CD4-positive, alpha-beta T cell (primary cell): ENCODE measurements around the gene ORM1. TPM values are rescaled to one million over a fixed set of nuclear protein-coding genes. Genes with fewer than 3 reads are reported as not detected.

Source experiments
- ATAC-seq: fragments of 200-7000 bp; cut with Tn5 transposase; one replicate; pipeline ENCODE4 v1.10.0; 2022; ENCODE audit warnings: mild to moderate bottlenecking; ENCODE audit not compliant: poor library complexity
- CTCF ChIA-PET: fragments of 350-600 bp; sonication (Branson Sonifier 250); formaldehyde crosslinking; loops from one replicate; lab custom pipeline; 2021; ENCODE audit warnings: antibody characterized with exemption, inconsistent platforms; lab: Charles Lee
- POLR2A ChIA-PET: fragments of 350-600 bp; sonication (Branson Sonifier 250); formaldehyde crosslinking; loops from one replicate; lab custom pipeline; 2021; ENCODE audit warnings: antibody characterized with exemption, inconsistent platforms; lab: Charles Lee
- DNase-seq, 14 experiments: peaks; one replicate each; pipeline ENCODE4 v3.0.0-alpha.2; 2013 to 2020; ENCODE audit warnings: mixed read lengths in 2 of 14
- H3K27ac ChIP-seq, 2 donors: one replicate each; pipeline versions ENCODE4 v1.5.1 to v1.7.0; 2013; ENCODE audit warnings: low read length in 2 of 2, low read depth in 1 of 2, mild to moderate bottlenecking in 1 of 2
- H3K27me3 ChIP-seq, 2 experiments: 1 replicate in 1 of 2; 2 replicates in 1 of 2; pipeline versions ENCODE4 v1.6.1 to v1.7.0; 2013; ENCODE audit warnings: low read length in 2 of 2, control low read depth in 1 of 2, mild to moderate bottlenecking in 1 of 2, moderate library complexity in 1 of 2; ENCODE audit not compliant: insufficient read depth in 2 of 2, control insufficient read depth in 1 of 2
- H3K36me3 ChIP-seq: one replicate; pipeline ENCODE4 v1.6.1; 2013; ENCODE audit warnings: low read length, control low read depth; ENCODE audit not compliant: insufficient read depth
- H3K4me1 ChIP-seq: one replicate; pipeline ENCODE4 v1.6.1; 2013; ENCODE audit warnings: low read length, control low read depth; ENCODE audit not compliant: insufficient read depth
- H3K4me3 ChIP-seq: one replicate; pipeline ENCODE4 v1.5.1; 2013; ENCODE audit warnings: mild to moderate bottlenecking, low read length, moderate library complexity
- H3K9me3 ChIP-seq, 2 experiments: 1 replicate in 1 of 2; 2 replicates in 1 of 2; pipeline versions ENCODE4 v1.6.1 to v1.7.0; 2013; ENCODE audit warnings: low read length in 2 of 2, mild to moderate bottlenecking in 2 of 2, control low read depth in 1 of 2, moderate library complexity in 1 of 2; ENCODE audit not compliant: control insufficient read depth in 1 of 2, insufficient read depth in 1 of 2
- H3K27ac Mint-ChIP-seq: one replicate; pipeline ENCODE4 v1.8.0; 2020; ENCODE audit warnings: mixed read lengths
- H3K27me3 Mint-ChIP-seq: one replicate; pipeline ENCODE4 v1.8.0; 2021; ENCODE audit warnings: mixed read lengths
- H3K36me3 Mint-ChIP-seq: one replicate; pipeline ENCODE4 v1.8.0; 2021; ENCODE audit warnings: low read depth, mixed read lengths
- H3K4me1 Mint-ChIP-seq: one replicate; pipeline ENCODE4 v1.8.0; 2021; ENCODE audit warnings: low read depth, mixed read lengths
- H3K4me3 Mint-ChIP-seq: one replicate; pipeline ENCODE4 v1.8.0; 2020; ENCODE audit warnings: mild to moderate bottlenecking, mixed read lengths
- H3K9me3 Mint-ChIP-seq: one replicate; pipeline ENCODE4 v1.8.0; 2020; ENCODE audit warnings: mixed read lengths
- intact Hi-C, 2 experiments: fragments of 100-400 bp; cut with DNase I in 1 of 2; cut with micrococcal nuclease in 1 of 2; formaldehyde crosslinking; loops; one replicate each; pipeline versions ENCODE4 v1.15.1 to v1.9.0; 2023 to 2025; cut with DNase I, micrococcal nuclease
- total RNA-seq, 174 experiments: library from RNA in 2 of 174; stranded (reverse) in 2 of 174; gene quantifications; one replicate each; pipeline ENCODE4 v1.2.3 and lab custom pipeline; 2021 to 2026
- TF ChIP-seq, protein P1 (sequence below): fragments of 200-600 bp; IDR thresholded peaks from one replicate; pipeline ENCODE4 v1.8.0; 2022; ENCODE audit warnings: antibody characterized with exemption, mild to moderate bottlenecking

The ORM1 gene
- total RNA-seq, 2 experiments from 2014 or later: not detected

DNA sequence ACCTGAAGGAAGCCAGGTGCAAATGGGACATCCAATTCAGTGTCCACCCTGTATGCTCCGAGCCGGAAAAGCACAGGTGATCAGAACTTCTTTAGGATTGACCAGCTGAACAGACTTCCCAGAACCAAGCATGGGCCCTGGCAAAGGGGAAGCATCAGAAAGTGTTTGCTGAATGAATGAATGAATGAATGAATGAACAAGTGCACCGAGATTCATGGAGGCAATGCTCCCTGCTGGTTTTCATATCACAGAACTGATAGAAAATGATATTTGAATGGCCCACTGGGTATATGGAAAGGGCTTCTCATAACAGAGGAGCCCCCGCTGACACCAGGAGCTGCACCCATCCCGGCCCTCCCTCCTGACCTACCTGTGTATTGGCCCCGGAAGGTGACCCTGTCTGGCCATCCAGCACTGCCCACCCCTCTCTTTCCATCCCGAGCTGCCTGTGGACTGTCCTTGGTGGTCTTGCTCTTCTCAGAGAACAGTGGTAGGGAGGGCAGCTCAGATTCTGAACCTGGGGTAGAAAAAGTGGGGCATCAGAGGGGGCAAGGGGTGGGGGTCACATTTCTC lies 22.7 kb downstream of the ORM1 start:
- POLR2A ChIA-PET: interaction anchor here (0.9 to 4.2 kb wide), 2 partner anchors 26 to 39 kb away, joined by 3 to 17 read pairs; no protein-coding TSS in a partner anchor
- H3K4me3 ChIP-seq: no peak overlapping the region
- CTCF ChIA-PET: no interaction called here
- ATAC-seq (no peak), DNase-seq (no peak)
- TF ChIP-seq, protein P1, sequence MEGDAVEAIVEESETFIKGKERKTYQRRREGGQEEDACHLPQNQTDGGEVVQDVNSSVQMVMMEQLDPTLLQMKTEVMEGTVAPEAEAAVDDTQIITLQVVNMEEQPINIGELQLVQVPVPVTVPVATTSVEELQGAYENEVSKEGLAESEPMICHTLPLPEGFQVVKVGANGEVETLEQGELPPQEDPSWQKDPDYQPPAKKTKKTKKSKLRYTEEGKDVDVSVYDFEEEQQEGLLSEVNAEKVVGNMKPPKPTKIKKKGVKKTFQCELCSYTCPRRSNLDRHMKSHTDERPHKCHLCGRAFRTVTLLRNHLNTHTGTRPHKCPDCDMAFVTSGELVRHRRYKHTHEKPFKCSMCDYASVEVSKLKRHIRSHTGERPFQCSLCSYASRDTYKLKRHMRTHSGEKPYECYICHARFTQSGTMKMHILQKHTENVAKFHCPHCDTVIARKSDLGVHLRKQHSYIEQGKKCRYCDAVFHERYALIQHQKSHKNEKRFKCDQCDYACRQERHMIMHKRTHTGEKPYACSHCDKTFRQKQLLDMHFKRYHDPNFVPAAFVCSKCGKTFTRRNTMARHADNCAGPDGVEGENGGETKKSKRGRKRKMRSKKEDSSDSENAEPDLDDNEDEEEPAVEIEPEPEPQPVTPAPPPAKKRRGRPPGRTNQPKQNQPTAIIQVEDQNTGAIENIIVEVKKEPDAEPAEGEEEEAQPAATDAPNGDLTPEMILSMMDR: no peak
- intact Hi-C loops: loop anchor here in 1 of 2 experiments (5.0 kb wide), 1 partner anchor 42 kb away; the partner anchor contains the start of gene AKNA
- H3K4me1 ChIP-seq: peaks cover 24% of the 10 kb centered on the region
- Mint-ChIP-seq H3K4me3 (no peak overlapping the region), H3K9me3 (no peaks in the 10 kb centered on the region), H3K4me1 (peaks cover 44% of the 10 kb centered on the region), H3K36me3 (peaks cover 95% of the 10 kb centered on the region), H3K27ac (peak overlapping the region; percentile 79), H3K27me3 (no peaks in the 10 kb centered on the region)
- peaks cover 99% of the 10 kb centered on the region for H3K36me3 ChIP-seq
- H3K9me3 ChIP-seq: no peaks in the 10 kb centered on the region
- no peaks in the 10 kb centered on the region for H3K27me3 ChIP-seq
- no peak overlapping the region for H3K27ac ChIP-seq

DNA sequence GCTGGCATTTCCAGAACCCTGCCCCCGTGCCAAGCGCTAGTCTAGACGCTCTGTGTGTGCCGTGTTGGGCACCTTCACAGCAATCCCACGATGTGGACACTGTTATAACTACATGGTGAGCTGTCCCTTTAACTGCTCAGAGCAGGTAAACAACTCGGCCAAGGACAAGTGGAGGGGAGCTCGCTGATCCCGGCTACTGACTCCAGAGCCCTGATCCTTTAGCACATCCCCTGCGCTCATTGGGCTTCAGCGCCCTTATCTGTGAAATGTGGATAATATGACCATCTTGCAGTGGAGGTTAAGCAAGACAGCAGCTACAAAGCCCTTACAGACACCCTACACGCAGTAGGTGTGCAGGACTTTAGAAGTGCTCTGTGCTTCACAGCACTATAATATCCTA lies 23.2 kb downstream of the ORM1 start:
- Histone ChIP-seq H3K36me3 (peaks cover 99% of the 10 kb centered on the region), H3K4me1 (peaks cover 28% of the 10 kb centered on the region), H3K4me3 (no peak overlapping the region), H3K27ac (no peak overlapping the region), H3K27me3 (no peaks in the 10 kb centered on the region), H3K9me3 (no peaks in the 10 kb centered on the region)
- H3K4me3 Mint-ChIP-seq: no peak overlapping the region
- ChIA-PET POLR2A (interaction anchor here (4.2 kb wide), 1 partner anchor 26 kb away, joined by 17 read pairs; no protein-coding TSS in a partner anchor), CTCF (no interaction called here)
- peaks cover 49% of the 10 kb centered on the region for H3K4me1 Mint-ChIP-seq
- H3K27me3 Mint-ChIP-seq: no peaks in the 10 kb centered on the region
- peak overlapping the region; percentile 79 for H3K27ac Mint-ChIP-seq
- H3K9me3 Mint-ChIP-seq: no peaks in the 10 kb centered on the region
- H3K36me3 Mint-ChIP-seq: peaks cover 95% of the 10 kb centered on the region
- TF ChIP-seq, protein P1: no peak
- intact Hi-C loops: loop anchor here in 1 of 2 experiments (5.0 kb wide), 1 partner anchor 41 kb away; the partner anchor contains the start of gene AKNA
- ATAC-seq: no peak
- DNase-seq: no peak

DNA sequence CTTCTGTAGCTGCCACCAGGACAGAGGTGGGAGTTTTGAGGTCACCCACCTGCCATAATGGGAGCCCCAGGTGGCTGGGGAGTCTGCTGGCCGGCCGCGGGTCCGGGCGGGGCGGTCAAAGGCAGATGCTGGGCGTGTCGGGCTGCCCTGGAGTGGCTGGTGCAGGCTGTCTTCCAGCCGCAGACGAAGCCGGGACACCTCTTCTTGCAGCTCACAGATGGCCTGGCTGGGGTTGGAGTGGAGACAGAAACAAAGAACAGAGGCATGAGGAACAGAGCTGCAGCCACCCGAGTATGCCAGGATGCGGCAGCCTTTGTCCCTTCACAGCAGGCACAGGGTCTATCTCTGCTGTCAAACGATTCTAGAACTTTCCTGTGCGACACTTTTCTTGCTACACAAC lies 24.8 kb downstream of the ORM1 start:
- ATAC-seq (no peak), DNase-seq (no peak)
- Mint-ChIP-seq H3K4me1 (peaks cover 52% of the 10 kb centered on the region), H3K9me3 (no peaks in the 10 kb centered on the region), H3K27ac (peak overlapping the region; percentile 92), H3K27me3 (no peaks in the 10 kb centered on the region), H3K4me3 (no peak overlapping the region), H3K36me3 (peaks cover 97% of the 10 kb centered on the region)
- peaks cover 96% of the 10 kb centered on the region for H3K36me3 ChIP-seq
- TF ChIP-seq, protein P1: no peak
- H3K4me3 ChIP-seq: no peak overlapping the region
- ChIA-PET POLR2A (interaction anchor here (0.9 to 4.2 kb wide), 3 partner anchors 18 to 40 kb away, joined by 3 to 17 read pairs (median 7); partner anchors contain the start of gene AKNA), CTCF (no interaction called here)
- H3K9me3 ChIP-seq: no peaks in the 10 kb centered on the region
- intact Hi-C loops: loop anchor here (2.0 to 5.0 kb wide), 3 partner anchors 17 to 40 kb away; partner anchors contain the start of gene AKNA (in 1 of the 2)
- no peak overlapping the region for H3K27ac ChIP-seq
- H3K27me3 ChIP-seq: no peaks in the 10 kb centered on the region
- H3K4me1 ChIP-seq: peaks cover 40% of the 10 kb centered on the region
